C4-2B (cell line): Measurements from ENCODE around the gene SLC44A5.

Experiments used
- H3K27ac ChIP-seq: fragments of 450-650 bp; 2 replicates; pipeline ENCODE4 v1.5.1; 2017
- ZFX ChIP-seq: fragments of 450-650 bp; IDR thresholded peaks from 2 replicates; pipeline ENCODE4 v1.6.1; 2017
- TF ChIP-seq, protein P1 (sequence below): fragments of 450-650 bp; conservative IDR thresholded peaks from 2 replicates; pipeline ENCODE4 v1.5.1; 2017; ENCODE audit warnings: mild to moderate bottlenecking

Gene SLC44A5

GRCh38 chr1:75630998-75631397, 20.1 kb upstream of the SLC44A5 start:
- H3K27ac ChIP-seq = no peak overlapping the region
- no peak for TF ChIP-seq ZFX
- TF ChIP-seq, protein P1, sequence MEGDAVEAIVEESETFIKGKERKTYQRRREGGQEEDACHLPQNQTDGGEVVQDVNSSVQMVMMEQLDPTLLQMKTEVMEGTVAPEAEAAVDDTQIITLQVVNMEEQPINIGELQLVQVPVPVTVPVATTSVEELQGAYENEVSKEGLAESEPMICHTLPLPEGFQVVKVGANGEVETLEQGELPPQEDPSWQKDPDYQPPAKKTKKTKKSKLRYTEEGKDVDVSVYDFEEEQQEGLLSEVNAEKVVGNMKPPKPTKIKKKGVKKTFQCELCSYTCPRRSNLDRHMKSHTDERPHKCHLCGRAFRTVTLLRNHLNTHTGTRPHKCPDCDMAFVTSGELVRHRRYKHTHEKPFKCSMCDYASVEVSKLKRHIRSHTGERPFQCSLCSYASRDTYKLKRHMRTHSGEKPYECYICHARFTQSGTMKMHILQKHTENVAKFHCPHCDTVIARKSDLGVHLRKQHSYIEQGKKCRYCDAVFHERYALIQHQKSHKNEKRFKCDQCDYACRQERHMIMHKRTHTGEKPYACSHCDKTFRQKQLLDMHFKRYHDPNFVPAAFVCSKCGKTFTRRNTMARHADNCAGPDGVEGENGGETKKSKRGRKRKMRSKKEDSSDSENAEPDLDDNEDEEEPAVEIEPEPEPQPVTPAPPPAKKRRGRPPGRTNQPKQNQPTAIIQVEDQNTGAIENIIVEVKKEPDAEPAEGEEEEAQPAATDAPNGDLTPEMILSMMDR = no peak

DNA sequence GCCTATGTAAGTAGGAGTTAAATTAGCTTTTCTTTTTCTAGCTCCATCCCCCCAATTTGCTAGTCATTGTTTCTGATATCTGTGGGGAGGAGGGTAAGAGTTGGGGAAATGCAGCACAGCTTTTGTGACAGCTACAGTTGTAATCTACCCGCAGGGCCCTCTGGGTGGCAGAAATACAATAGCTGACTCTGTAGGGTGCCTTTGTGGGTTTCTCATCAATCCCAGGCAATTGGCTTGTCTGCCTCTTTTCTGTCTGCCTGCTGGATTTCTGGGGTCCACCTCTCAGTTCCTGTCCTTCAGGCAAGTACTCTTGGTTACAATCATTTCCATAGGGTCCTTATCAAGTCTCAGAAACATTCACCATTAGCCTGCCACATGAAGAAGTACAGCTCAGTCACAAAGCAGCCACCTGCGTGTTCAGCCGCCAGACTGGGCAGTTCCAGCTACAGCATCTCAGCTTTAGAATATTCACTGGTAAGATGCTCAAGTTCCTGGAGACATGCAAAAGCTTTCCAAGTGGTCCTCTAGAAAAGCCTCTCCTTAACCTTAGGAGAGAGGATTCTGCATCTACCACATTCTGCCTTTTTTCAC, 19.2 kb upstream of the SLC44A5 start:
- TF ChIP-seq, protein P1 = no peak
- TF ChIP-seq ZFX = no peak
- H3K27ac ChIP-seq = no peak overlapping the region

GRCh38 chr1:75625795-75626194, 14.9 kb upstream of the SLC44A5 start:
- TF ChIP-seq, protein P1 = no peak
- TF ChIP-seq ZFX = no peak
- H3K27ac ChIP-seq = no peak overlapping the region

GRCh38 chr1:75618382-75618781, 7.5 kb upstream of the SLC44A5 start:
- TF ChIP-seq, protein P1 = no peak
- no peak for TF ChIP-seq ZFX

GRCh38 chr1:75616436-75617433, 5.8 kb upstream of the SLC44A5 start:
- TF ChIP-seq ZFX = no peak
- TF ChIP-seq, protein P1 = no peak
- no peak overlapping the region for H3K27ac ChIP-seq

More at GRCh38 chr1:75618382-75618781, 7.5 kb upstream of the SLC44A5 start:
- H3K27ac ChIP-seq = no peak overlapping the region

GRCh38 chr1:75615613-75616435, 4.9 kb upstream of the SLC44A5 start:
- no peak overlapping the region for H3K27ac ChIP-seq
- no peak for TF ChIP-seq ZFX
- TF ChIP-seq, protein P1 = no peak
